ENCODE measurements around the gene ARIH1. TPM values are rescaled to one million over a fixed set of nuclear protein-coding genes. Genes with fewer than 3 reads are reported as not detected.

Gene ARIH1
- total RNA-seq, 6 experiments from 2014 or later, result 138 to 171 (median 159) TPM

GRCh38 chr15:72507402-72508092 lies 33.4 kb downstream of the ARIH1 start:
- no peak overlapping the region; the same call in 1 of the 2 replicates for H3K27ac Mint-ChIP-seq
- H3K27me3 Mint-ChIP-seq (ENCODE audit: insufficient read depth), result no peaks in the 10 kb centered on the region; the same call in 1 of the 2 replicates
- DNase-seq, result no peak
- no peak overlapping the region for H3K4me3 Mint-ChIP-seq
- H3K36me3 Mint-ChIP-seq (ENCODE audit: low read depth), result peaks cover 16% of the 10 kb centered on the region
- H3K4me1 Mint-ChIP-seq (ENCODE audit: low read depth), result peaks cover 31% of the 10 kb centered on the region
- no peaks in the 10 kb centered on the region for H3K9me3 Mint-ChIP-seq
- TF ChIP-seq, protein P1, sequence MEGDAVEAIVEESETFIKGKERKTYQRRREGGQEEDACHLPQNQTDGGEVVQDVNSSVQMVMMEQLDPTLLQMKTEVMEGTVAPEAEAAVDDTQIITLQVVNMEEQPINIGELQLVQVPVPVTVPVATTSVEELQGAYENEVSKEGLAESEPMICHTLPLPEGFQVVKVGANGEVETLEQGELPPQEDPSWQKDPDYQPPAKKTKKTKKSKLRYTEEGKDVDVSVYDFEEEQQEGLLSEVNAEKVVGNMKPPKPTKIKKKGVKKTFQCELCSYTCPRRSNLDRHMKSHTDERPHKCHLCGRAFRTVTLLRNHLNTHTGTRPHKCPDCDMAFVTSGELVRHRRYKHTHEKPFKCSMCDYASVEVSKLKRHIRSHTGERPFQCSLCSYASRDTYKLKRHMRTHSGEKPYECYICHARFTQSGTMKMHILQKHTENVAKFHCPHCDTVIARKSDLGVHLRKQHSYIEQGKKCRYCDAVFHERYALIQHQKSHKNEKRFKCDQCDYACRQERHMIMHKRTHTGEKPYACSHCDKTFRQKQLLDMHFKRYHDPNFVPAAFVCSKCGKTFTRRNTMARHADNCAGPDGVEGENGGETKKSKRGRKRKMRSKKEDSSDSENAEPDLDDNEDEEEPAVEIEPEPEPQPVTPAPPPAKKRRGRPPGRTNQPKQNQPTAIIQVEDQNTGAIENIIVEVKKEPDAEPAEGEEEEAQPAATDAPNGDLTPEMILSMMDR (IDR thresholded peaks at IDR 0.05), result no peak

- peaks cover 20% of the 10 kb centered on the region for H3K36me3 Mint-ChIP-seq (ENCODE audit: low read depth)
- no peaks in the 10 kb centered on the region; the same call in 1 of the 2 replicates for H3K27me3 Mint-ChIP-seq (ENCODE audit: insufficient read depth)
- no peaks in the 10 kb centered on the region for H3K9me3 Mint-ChIP-seq
- H3K27ac Mint-ChIP-seq, result no peak overlapping the region
- TF ChIP-seq, protein P1 (IDR thresholded peaks at IDR 0.05), result no peak
- peaks cover 25% of the 10 kb centered on the region for H3K4me1 Mint-ChIP-seq (ENCODE audit: low read depth)
- DNase-seq, result no peak
- H3K4me3 Mint-ChIP-seq, result no peak overlapping the region
These were observed 35.4 kb downstream of the ARIH1 start for GRCh38 chr15:72509484-72509883.

DNA sequence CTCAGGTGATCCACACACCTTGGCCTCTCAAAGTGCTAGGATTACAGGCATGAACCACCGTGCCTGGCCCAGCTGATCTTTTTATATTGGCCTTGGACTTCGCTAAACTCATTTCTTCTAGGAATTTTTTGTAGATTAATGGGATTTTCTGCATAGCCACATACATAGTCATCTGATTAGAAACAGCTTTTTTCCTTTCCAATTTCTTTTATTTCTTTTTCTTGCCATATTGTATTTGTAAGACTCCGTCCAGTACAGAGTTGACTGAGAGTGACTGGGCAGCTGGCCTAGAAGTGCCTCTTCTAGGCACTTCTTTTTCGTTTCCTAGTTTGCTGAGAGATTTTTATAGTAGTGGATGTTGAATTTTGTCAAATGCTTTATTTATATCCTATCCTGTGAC lies 37.4 kb downstream of the ARIH1 start:
- Mint-ChIP-seq H3K9me3 (no peaks in the 10 kb centered on the region), H3K27ac (peak overlapping the region; percentile 51), H3K36me3 (ENCODE audit: low read depth) (peaks cover 29% of the 10 kb centered on the region), H3K4me1 (ENCODE audit: low read depth) (peaks cover 39% of the 10 kb centered on the region), H3K4me3 (no peak overlapping the region), H3K27me3 (ENCODE audit: insufficient read depth) (no peaks in the 10 kb centered on the region; the same call in 1 of the 2 replicates)
- no peak for DNase-seq
- TF ChIP-seq, protein P1 (IDR thresholded peaks at IDR 0.05), result no peak

- no peaks in the 10 kb centered on the region for H3K27me3 Mint-ChIP-seq (ENCODE audit: insufficient read depth)
- no peak overlapping the region for H3K27ac Mint-ChIP-seq
- no peaks in the 10 kb centered on the region for H3K9me3 Mint-ChIP-seq
- peaks cover 39% of the 10 kb centered on the region for H3K4me1 Mint-ChIP-seq (ENCODE audit: low read depth)
- no peak for DNase-seq
- H3K36me3 Mint-ChIP-seq (ENCODE audit: low read depth), result peaks cover 29% of the 10 kb centered on the region
- no peak overlapping the region for H3K4me3 Mint-ChIP-seq
- TF ChIP-seq, protein P1 (IDR thresholded peaks at IDR 0.05), result no peak
These were observed 41.7 kb downstream of the ARIH1 start for GRCh38 chr15:72515591-72516389.

GRCh38 chr15:72516777-72517176 lies 42.6 kb downstream of the ARIH1 start:
- Mint-ChIP-seq H3K36me3 (ENCODE audit: low read depth) (peaks cover 30% of the 10 kb centered on the region), H3K9me3 (no peaks in the 10 kb centered on the region), H3K4me1 (ENCODE audit: low read depth) (peaks cover 35% of the 10 kb centered on the region), H3K4me3 (no peak overlapping the region), H3K27ac (no peak overlapping the region), H3K27me3 (ENCODE audit: insufficient read depth) (no peaks in the 10 kb centered on the region)
- DNase-seq, result no peak
- TF ChIP-seq, protein P1 (IDR thresholded peaks at IDR 0.05), result no peak
